ENCODE results near the gene NAT8.
"Not testable (repeated sequence)": the region's sequence is repeated elsewhere in the genome, so short reads cannot be mapped to it uniquely, and the experiment has no call there.

The NAT8 gene

DNA sequence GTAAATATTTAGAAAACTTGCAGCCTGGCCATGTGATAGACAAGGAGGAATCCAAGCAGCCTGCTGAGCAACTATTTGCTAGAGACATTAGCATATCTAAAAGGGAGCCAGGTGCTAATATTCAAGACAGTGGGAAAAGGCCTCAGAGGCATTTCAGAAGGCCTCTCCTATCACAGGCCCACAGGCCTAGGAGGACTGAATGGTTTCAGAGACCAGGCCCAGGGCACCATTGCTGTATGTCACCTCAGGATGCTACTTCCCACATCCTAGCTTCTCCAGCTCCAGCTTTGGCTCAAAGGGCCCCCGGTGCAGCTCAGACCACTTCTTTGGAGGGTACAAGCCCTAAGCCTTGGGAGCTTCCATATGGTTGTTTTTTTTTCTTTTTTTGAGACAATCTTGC, 3.8 kb downstream of the NAT8 start:
- TF ChIP-seq, protein P1, sequence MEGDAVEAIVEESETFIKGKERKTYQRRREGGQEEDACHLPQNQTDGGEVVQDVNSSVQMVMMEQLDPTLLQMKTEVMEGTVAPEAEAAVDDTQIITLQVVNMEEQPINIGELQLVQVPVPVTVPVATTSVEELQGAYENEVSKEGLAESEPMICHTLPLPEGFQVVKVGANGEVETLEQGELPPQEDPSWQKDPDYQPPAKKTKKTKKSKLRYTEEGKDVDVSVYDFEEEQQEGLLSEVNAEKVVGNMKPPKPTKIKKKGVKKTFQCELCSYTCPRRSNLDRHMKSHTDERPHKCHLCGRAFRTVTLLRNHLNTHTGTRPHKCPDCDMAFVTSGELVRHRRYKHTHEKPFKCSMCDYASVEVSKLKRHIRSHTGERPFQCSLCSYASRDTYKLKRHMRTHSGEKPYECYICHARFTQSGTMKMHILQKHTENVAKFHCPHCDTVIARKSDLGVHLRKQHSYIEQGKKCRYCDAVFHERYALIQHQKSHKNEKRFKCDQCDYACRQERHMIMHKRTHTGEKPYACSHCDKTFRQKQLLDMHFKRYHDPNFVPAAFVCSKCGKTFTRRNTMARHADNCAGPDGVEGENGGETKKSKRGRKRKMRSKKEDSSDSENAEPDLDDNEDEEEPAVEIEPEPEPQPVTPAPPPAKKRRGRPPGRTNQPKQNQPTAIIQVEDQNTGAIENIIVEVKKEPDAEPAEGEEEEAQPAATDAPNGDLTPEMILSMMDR (conservative IDR thresholded peaks at IDR 0.05; ENCODE audit: low read depth, low read length), result no peak
- no peak for DNase-seq (ENCODE audit: low read depth)
- H3K4me3 ChIP-seq (ENCODE audit: low read depth, low read length), result no peak overlapping the region

DNA sequence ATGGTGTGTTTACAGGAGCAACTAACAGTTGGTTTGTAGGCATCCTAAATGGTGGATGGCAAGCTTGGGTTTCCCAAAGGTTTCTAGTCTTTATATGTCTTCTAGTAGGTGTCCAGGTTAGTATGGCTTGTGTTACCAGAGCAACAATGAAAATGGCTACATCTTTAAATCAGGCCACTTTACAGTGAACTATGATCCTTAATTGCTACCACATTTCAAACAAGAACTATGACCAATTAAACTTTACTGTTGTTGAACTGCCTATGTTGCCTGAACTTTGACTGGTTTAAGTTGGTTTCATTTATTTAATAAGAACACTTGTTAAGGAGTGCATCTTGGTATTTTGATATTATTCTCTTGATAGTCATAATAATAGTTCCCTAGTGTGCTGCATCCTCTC, 5.2 kb downstream of the NAT8 start:
- not testable (repeated sequence) for DNase-seq (ENCODE audit: low read depth); H3K4me3 ChIP-seq (ENCODE audit: low read depth, low read length)

- TF ChIP-seq, protein P1 (conservative IDR thresholded peaks at IDR 0.05; ENCODE audit: low read depth, low read length), result peak; percentile 67
- DNase-seq (ENCODE audit: low read depth), result peak; percentile 23
- H3K4me3 ChIP-seq (ENCODE audit: low read depth, low read length), result not testable (repeated sequence)
Measured at GRCh38 chr2:73630662-73631266, 11.5 kb downstream of the NAT8 start.

DNA sequence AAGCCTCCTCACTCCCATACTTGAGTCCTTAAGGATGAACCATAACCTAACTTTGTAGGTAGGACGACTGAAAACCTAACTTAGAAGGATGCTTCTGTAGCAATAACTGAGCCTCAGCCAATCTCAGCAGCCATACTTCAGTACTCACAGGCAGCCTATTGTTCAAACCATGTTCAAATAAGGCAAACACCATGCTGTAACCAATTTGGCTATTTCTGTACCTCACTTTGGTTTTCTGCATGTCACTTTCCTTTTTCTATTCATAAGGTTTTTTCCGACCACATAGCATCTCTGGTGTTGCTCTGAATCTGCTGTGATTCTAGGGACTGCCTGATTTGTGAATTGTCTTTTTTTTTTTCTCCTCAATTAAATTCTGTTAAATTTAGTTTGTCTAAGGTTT, 13.7 kb downstream of the NAT8 start:
- not testable (repeated sequence) for DNase-seq (ENCODE audit: low read depth)

GRCh38 chr2:73626237-73626636, 16.0 kb downstream of the NAT8 start:
- not testable (repeated sequence) for H3K4me3 ChIP-seq (ENCODE audit: low read depth, low read length); DNase-seq (ENCODE audit: low read depth)

More for the DNA sequence above, 13.7 kb downstream of the NAT8 start:
- not testable (repeated sequence) for H3K4me3 ChIP-seq (ENCODE audit: low read depth, low read length)

- TF ChIP-seq, protein P1 (conservative IDR thresholded peaks at IDR 0.05; ENCODE audit: low read depth, low read length), result peak; percentile 18
- DNase-seq (ENCODE audit: low read depth); H3K4me3 ChIP-seq (ENCODE audit: low read depth, low read length): not testable (repeated sequence)
Measured at GRCh38 chr2:73624625-73625024, 17.6 kb downstream of the NAT8 start.

GRCh38 chr2:73624036-73624435, 18.2 kb downstream of the NAT8 start:
- not testable (repeated sequence) for H3K4me3 ChIP-seq (ENCODE audit: low read depth, low read length); DNase-seq (ENCODE audit: low read depth)

- not testable (repeated sequence) for H3K4me3 ChIP-seq (ENCODE audit: low read depth, low read length); DNase-seq (ENCODE audit: low read depth)
- TF ChIP-seq, protein P1 (conservative IDR thresholded peaks at IDR 0.05; ENCODE audit: low read depth, low read length), result peak; percentile 33
Measured at GRCh38 chr2:73619925-73620324, 22.3 kb downstream of the NAT8 start.

GRCh38 chr2:73614997-73615396, 27.2 kb downstream of the NAT8 start:
- no peak for DNase-seq (ENCODE audit: low read depth)
- TF ChIP-seq, protein P1 (conservative IDR thresholded peaks at IDR 0.05; ENCODE audit: low read depth, low read length), result no peak
- no peak overlapping the region for H3K4me3 ChIP-seq (ENCODE audit: low read depth, low read length)
